T-helper 2 cell treated with Interferon-gamma antibody and Interleukin-4, amounts not matched to agents 5 μg/mL and 100 μg/mL, for 36 hours (primary cell): ENCODE data around the gene CACNA1A.

ENCODE experiments used
- DNase-seq: peaks from one replicate; pipeline ENCODE4 v3.0.0; 2021; ENCODE audit warnings: low spot score
- H3K27ac Mint-ChIP-seq: one replicate; pipeline ENCODE4 v1.8.0; 2021; ENCODE audit warnings: mild to moderate bottlenecking, mixed read lengths
- H3K27me3 Mint-ChIP-seq: one replicate; pipeline ENCODE4 v1.8.0; 2021; ENCODE audit warnings: low read depth, mixed read lengths
- H3K36me3 Mint-ChIP-seq: one replicate; pipeline ENCODE4 v1.8.0; 2021; ENCODE audit warnings: low read depth, mixed read lengths
- H3K4me1 Mint-ChIP-seq: one replicate; pipeline ENCODE4 v1.8.0; 2021; ENCODE audit warnings: low read depth, mixed read lengths
- H3K4me3 Mint-ChIP-seq: one replicate; pipeline ENCODE4 v1.8.0; 2022; ENCODE audit warnings: mild to moderate bottlenecking, moderate library complexity, mixed read lengths
- H3K9me3 Mint-ChIP-seq: one replicate; pipeline ENCODE4 v1.8.0; 2021; ENCODE audit warnings: mixed read lengths

The CACNA1A gene

DNA sequence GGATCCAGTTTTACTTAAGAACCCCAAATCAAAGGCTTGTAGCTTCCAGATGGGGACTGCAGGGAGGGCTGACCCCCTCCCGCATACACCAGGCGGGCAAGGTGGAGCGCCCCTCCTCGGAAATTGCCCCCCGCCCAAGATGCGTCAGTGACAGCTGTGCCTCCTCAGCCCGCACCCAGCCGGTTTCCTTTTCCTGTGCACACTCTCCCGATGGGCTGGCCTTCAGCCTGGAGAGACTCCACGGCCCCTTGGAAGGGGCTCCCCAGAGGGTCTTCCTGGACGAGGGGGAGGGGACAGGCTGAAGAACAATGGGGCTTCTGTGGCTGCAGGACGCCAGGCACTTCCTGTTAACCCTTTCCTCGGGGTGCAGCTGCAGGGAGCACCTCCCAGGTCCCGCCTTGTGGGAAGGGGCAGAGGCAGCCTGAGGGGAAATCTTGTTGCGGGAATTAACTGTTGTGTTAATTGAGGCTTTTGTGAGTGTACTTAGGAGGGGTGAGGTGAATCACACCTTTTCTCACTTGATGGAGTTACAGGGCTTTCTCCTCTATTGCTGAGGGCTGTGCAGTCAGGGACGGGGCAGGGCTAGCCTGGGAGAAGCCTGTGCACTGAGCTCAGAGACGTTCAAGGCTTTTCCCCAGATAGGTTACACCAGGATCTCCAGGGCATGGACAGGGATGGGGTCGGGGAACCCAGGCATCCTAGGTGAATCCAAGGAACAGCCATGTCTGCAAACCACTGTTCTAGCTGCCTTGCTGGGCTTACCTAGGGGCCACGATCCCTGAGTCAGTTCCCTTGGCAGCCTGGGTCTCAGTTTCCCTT lies 341.7 kb downstream of the CACNA1A start:
- no peaks in the 10 kb centered on the region for H3K9me3 Mint-ChIP-seq
- peaks cover 10% of the 10 kb centered on the region for H3K36me3 Mint-ChIP-seq
- peak overlapping the region; percentile 90 for H3K4me3 Mint-ChIP-seq
- peak overlapping the region; percentile 98 for H3K27ac Mint-ChIP-seq
- DNase-seq: peak; percentile 45
- H3K27me3 Mint-ChIP-seq: no peaks in the 10 kb centered on the region
- H3K4me1 Mint-ChIP-seq: peaks cover 55% of the 10 kb centered on the region

DNA sequence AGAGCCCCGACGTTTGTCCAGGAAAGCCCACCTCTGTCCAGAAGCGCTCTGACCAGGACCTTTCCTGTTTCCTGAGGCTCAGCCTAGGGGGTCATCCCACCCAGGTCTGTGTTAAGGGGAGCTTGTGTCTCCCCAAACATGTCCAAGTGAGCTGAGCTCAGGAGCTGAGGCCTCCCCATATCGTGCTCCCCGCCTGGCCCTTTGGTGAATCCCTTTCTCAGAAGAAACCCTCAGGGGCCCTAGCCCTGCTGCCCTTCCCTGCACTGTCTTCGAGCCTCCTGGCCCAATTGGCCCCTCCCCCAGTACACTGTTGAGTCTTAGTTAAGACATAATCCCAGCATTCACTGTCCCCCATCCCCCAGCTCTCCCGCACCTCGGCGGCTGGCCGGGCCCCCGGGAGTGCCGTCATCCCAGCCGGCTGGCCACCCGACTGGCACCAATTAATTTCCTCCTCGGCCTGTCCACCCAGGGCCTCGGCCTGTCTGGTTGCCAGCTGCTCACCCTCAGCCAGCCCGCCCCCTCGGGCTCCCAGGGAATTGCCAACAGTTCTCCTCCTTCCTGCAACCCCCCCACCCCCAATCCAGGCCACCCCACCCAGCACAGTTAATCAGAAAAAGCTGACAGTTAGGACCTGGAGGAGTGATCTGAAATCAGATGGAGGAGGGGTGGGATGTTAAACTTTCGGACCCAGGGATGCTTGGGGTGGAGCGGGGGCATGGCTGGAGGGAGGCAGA lies 342.5 kb downstream of the CACNA1A start:
- DNase-seq: peak; percentile 58
- no peaks in the 10 kb centered on the region for H3K27me3 Mint-ChIP-seq
- peaks cover 51% of the 10 kb centered on the region for H3K4me1 Mint-ChIP-seq

DNA sequence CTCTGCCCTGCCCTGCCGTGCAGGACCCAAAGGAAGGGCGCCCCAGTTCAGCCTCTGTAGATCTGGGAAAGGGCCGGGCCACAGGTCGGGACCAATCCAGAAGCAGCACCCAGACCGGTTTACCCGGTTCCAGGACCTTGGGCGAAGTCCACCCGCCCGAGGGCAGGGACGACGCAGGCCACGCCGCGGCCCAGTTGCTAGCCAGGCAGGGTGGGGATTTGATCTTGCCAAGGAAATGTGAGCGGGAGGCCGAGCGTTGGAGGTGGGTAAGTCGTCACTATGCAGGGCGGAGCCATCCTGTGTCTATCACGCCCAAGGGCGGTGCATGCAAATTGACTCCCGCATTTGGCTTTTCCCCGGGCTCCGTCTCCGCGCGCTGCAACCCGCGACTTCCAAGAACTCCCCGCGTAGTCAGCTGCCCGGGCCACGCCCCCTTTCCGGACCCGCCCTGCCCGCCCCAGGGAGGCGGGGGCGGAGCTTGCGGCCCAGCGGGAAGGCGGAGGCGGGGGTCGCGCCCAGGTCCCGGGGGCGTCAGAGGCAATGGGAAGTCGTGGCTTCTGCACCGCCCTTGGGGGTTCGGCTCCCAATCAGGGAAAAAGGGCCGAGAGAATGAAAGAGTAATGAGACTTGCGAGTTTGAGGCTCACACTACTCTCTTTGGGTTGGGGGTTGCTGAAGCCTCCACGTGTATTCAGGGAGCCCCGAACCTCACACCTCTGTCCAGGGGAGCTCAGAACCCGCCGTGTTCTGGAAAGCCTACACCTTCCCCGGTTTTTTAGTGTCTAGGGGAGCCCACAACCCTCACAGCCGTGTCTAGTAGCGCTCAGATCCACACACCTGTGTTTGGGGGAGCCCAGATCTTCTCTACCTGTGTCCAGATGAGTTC lies 343.3 kb downstream of the CACNA1A start:
- Mint-ChIP-seq H3K27ac (peak overlapping the region; percentile 98), H3K27me3 (no peaks in the 10 kb centered on the region), H3K9me3 (no peaks in the 10 kb centered on the region), H3K4me1 (peaks cover 58% of the 10 kb centered on the region), H3K36me3 (peaks cover 12% of the 10 kb centered on the region), H3K4me3 (peak overlapping the region; percentile 90)
- DNase-seq: peak; percentile 93

More for the DNA sequence above, 342.5 kb downstream of the CACNA1A start:
- Mint-ChIP-seq H3K4me3 (peak overlapping the region; percentile 90), H3K36me3 (peaks cover 10% of the 10 kb centered on the region), H3K9me3 (no peaks in the 10 kb centered on the region), H3K27ac (peak overlapping the region; percentile 98)

DNA sequence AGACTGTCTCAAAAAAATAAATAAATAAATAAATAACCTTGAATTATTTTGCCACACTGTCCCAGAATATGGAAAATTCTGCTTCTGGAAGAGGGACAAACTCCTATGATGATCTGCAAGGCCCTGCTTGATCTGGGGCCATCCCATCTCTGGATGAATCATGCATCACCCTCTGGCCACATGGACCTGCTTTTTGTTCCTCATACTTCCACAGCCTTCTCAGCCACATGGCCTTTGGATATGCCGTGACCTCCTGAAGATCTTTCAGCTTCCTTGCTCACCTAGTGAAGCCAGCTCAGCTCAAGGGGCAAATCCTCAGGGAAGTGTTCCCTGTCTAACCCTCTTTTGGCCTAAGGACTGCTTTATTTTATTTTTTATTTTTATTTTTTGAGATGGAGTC lies 345.7 kb downstream of the CACNA1A start:
- Mint-ChIP-seq H3K4me1 (peaks cover 58% of the 10 kb centered on the region), H3K9me3 (no peaks in the 10 kb centered on the region), H3K36me3 (peaks cover 7% of the 10 kb centered on the region), H3K27ac (peak overlapping the region; percentile 63), H3K27me3 (no peaks in the 10 kb centered on the region), H3K4me3 (peak overlapping the region; percentile 38)
- no peak for DNase-seq

DNA sequence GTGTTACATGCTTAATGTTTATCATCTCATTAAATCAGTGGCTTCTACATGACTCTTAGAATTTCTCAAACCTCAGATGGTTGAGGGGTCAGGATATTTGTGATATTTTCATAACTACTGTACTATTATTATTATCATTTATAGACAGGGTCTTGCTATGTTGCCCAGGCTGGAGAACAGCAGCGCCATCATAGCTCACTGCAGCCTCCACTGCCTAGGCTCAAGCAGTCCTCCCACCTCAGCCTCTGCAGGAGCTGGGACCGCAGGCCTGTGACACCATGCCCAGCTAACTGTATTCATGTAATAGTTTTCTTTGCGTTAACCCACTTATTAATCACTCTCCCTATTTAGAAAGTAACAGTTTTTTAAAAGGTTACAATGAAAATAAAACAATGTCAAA lies 346.6 kb downstream of the CACNA1A start:
- H3K27me3 Mint-ChIP-seq: no peaks in the 10 kb centered on the region
- H3K36me3 Mint-ChIP-seq: peaks cover 14% of the 10 kb centered on the region
- peak overlapping the region; percentile 28 for H3K4me3 Mint-ChIP-seq
- peak overlapping the region; percentile 46 for H3K27ac Mint-ChIP-seq
- H3K9me3 Mint-ChIP-seq: no peaks in the 10 kb centered on the region
- DNase-seq: no peak
- H3K4me1 Mint-ChIP-seq: peaks cover 51% of the 10 kb centered on the region
